ENCODE measurements around the gene ZCCHC8.
"Not testable (repeated sequence)": the region's sequence is repeated elsewhere in the genome, so short reads cannot be mapped to it uniquely, and the experiment has no call there.

The ZCCHC8 gene

DNA sequence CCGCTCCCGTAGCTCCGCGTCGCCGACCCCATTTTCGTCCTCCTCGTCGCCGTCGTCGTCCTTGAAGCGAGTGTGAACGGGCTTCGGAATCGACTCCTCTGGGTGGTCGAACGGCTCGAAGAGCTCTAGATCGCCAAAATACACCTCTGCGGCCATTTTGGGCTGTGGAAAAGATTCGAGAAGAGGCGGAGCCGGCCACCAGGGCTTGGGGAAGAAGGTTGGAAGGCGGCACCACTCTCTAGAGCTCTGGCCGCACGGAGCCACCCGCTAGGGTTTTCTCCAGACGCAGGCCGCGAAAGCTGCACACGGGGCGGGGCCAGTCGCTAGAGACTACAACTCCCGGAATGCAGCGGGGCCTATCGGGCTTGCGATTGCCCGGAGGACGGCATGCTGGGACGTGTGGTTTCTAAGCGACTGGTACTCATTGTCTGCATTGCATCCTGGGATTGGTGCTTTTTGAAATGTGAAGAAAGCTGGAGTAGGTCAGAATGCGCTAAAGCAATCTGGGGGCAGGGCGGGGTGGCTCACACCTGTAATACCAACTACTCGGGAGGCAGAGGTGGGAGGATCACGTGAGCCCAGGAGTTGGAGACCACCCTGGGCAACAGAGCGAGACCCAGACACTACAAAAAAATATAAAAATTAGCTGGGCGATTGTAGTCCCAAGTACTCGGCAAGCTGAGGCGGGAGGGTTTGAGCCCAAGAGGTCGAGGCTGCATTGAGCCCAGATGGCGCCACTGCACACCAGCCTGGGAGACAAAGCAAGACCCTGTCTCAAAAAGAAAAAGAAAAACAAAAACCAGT is at the start of gene ZCCHC8:
Gene ZCCHC8 (minus strand): TSS at position 248 of the 804 bp plus-strand sequence. CDS start 92 bp downstream, at position 156.
- peak; percentile 99 for DNase-seq

- no peak for DNase-seq
These were observed 46.6 kb upstream of the ZCCHC8 start for GRCh38 chr12:122547330-122547729.

- no peak for DNase-seq
These were observed 45.1 kb upstream of the ZCCHC8 start for GRCh38 chr12:122545855-122546254.

DNA sequence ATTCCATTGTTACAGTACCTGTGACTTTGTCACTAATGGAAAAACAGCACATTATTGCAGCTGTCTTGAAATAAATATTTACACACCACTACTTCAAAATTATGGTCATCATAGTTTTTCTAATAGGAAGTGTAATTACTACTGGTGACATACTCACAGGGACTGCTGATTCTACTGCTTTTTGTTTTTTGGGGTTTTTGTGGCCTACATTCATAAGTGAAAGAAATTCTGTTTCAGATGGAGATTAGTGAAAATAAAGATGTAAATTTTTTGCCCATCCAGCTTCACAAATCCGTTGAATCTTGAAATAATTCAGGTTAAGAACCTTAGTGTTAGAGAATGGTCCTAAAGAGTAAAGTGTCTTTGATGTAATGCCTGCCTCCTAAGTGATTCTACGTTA is 43.8 kb upstream of the ZCCHC8 start:
- DNase-seq, result no peak

GRCh38 chr12:122538496-122538895 is 37.8 kb upstream of the ZCCHC8 start:
- no peak for DNase-seq

- DNase-seq, result no peak
These were observed 36.3 kb upstream of the ZCCHC8 start for GRCh38 chr12:122537021-122537420.

DNA sequence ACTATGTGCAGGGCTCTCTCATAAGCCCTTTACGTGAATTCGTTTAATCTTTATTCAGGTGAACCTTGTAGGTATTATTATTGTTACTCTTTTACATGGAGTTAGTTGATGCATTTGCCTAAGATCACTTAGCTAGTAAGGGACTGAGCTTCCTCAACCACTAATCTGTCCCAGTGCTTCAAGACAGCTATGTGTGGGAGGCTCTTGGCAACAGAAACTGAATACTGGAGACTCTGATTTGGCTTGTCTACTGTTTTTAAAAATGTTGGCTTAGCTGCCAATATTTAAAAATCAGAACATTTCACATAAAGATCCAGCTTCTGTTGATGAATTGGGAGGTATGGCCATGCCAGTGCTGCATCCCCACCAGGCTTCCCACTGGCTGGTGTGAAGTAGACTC is 33.1 kb upstream of the ZCCHC8 start:
- no peak for DNase-seq

GRCh38 chr12:122528992-122529391 is 28.3 kb upstream of the ZCCHC8 start:
- DNase-seq, result no peak

DNA sequence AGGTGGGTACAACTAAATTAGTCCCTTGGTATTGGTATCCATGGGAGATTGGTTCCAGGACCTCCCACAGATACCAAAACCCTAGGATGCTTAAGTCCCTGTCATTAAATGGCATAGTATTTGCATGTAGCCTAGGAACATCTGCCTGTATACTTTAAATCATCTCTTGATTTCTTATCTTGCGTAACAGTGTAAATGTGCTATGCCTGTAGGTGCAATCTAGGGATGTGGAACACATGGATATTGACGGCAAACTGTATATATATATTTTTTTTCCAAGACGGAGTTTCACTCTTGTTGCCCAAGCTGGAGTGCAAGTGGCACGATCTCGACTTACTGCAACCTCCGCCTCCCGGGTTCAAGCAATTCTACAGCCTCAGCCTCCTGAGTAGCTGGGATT is 27.9 kb upstream of the ZCCHC8 start:
- DNase-seq, result no peak

DNA sequence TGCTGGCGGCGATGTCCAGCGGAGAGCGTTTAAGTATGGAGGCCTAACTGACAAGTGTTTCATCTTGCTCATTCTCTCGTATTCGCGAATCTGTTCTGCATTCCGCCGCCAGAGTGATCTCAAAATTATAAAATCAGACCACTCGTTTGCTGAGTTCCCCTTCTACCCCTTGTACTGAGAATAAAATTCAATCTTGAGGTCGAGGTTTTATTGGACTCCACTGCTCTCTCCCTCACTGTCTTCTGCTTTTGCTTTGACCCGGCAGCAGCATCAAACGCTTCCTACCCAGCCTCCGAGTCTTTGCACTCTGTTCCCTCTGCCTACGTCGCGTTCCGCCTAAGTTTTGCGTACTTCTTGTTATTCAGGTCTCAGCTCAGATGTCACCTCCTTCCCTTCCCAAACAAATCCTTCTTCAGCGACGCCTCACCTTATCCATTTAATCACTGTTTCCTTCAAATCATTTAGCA is 26.8 kb upstream of the ZCCHC8 start:
- no peak for DNase-seq

GRCh38 chr12:122526683-122527477 is 26.1 kb upstream of the ZCCHC8 start, which contains the start of the genes KNTC1 and RSRC2:
Gene KNTC1 (plus strand): TSS chr12:122527249. CDS start chr12:122530064, 2,815 bp downstream.
Gene RSRC2 (minus strand): TSS chr12:122526936. CDS start chr12:122526853, 83 bp downstream.
- DNase-seq, result peak; percentile 99

- no peak for DNase-seq
These were observed 23.4 kb upstream of the ZCCHC8 start for GRCh38 chr12:122523846-122524718.

GRCh38 chr12:122523280-122523679 is 22.5 kb upstream of the ZCCHC8 start:
- DNase-seq, result no peak

GRCh38 chr12:122520676-122521075 is 19.9 kb upstream of the ZCCHC8 start:
- DNase-seq, result no peak

GRCh38 chr12:122519418-122519817 is 18.7 kb upstream of the ZCCHC8 start:
- DNase-seq, result no peak

DNA sequence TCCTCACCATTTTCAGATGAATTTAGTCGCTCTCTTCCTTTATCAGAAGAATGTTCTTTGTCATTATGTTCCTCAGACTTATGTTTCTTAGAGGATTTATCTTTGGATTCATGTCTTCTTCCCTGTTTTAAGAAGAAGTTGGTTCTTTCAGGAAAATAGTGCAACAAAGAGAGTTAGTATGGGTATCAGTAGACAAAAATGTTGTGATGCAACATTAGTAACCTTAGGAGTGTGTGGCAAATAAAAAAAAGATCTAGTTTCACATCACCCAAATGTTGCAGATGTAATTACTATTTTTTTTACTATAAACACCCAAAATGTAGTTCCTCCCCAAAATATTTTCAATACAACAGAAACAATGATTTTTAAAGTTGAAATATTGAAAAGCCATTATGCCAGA is 18.2 kb upstream of the ZCCHC8 start:
- DNase-seq, result no peak

- DNase-seq, result no peak
These were observed 17.1 kb upstream of the ZCCHC8 start for GRCh38 chr12:122517877-122518276.

DNA sequence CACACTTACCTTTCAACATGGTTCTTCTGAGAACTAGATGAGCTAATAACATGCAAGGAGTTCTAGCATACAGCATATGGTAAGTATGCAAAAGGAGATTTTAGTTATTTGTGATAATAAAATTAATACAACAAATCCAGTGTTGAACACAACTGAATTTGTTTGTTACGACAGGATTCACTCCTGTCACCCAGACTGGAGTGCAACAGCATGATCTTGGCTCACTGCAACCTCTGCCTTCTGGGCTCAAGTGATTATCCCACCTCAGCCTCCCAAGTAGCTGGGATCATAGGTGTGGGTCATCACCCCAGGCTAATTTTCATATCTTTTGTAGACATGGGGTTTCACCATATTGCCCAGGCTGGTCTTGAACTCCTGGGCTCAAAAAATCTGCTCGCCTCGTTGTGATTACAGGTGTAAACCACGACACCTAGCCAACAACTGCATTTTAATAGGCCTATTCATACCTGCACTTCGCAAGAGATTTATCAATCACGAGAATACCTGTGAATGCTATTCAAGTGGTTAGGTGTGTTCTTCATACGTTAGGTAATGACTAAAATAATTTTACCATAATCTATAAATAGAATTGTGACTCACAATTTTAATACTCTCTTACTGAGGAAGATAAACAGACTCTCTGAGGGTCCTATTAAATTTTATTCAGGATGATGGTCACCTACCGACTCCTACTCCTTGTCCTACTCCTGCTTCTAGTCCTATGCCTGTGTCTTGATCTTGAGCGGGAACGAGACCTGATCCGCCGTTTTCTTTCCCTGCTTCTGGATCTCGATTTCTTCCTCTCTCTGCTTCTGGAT is 16.0 kb upstream of the ZCCHC8 start:
- no peak for DNase-seq

DNA sequence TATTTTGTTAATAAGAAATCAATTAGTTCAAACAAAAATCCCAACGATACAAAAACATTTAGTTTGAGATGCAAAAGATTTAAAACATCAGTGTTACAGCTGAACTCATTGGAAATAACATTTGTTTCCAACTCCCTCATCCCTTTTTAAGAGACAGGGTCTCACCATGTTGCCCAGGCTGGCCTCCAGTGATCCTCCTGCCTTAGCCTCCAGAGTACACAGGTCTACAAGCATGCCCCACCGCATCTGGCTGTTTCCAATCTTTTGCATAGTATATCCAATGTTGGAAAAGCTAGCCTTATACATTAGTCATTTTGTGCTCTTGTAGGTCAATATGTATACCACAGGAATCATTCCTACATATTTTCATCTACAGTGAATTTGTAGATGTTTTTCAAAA is 14.5 kb upstream of the ZCCHC8 start:
- no peak for DNase-seq

DNA sequence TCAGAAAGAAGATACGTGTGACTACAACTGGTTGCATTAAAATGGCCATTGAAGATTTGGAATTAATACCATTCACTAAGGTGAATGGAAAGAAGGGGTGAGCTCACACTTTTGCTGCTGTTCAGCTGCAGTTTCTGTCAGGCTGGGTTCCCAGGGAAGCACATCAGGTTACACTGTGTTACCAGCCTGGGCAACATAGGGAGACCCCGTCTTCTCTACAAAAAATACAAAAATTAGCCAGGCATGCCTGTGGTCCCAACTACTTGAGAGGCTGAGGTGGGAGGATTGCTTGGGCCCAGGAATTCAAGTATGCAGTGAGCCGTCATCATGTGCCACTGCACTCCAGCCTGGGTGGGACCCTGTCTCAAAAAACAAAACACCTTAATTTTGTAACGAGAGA is 12.9 kb upstream of the ZCCHC8 start:
- DNase-seq, result no peak

GRCh38 chr12:122513028-122513427 is 12.3 kb upstream of the ZCCHC8 start:
- not testable (repeated sequence) for DNase-seq

DNA sequence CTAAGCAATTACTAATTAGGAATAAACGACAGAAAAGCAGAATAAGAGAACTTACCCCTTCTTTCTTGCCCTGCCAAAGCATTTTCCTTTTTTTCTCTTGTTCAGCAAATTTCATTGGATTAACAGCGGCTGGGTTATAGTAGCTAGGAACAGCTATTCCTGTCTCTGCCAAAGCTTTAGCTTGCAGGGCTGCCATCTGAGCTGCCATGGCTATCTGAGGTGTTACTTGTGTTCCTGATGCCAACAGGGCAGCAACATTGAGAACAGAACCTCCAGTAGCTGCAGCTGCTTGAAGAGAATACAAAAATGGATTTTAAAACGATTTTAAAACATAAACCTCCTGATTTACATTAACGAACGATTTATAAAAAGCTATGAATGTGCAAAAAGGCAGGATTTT is 7.4 kb upstream of the ZCCHC8 start:
- no peak for DNase-seq
